GM19240 (cell line): ENCODE results near the gene ARHGAP29.

Experiments
- DNase-seq: peaks from one replicate; pipeline ENCODE4 v3.0.0; 2011; ENCODE audit warnings: low spot score; ENCODE audit not compliant: insufficient read length

ARHGAP29 gene

DNA sequence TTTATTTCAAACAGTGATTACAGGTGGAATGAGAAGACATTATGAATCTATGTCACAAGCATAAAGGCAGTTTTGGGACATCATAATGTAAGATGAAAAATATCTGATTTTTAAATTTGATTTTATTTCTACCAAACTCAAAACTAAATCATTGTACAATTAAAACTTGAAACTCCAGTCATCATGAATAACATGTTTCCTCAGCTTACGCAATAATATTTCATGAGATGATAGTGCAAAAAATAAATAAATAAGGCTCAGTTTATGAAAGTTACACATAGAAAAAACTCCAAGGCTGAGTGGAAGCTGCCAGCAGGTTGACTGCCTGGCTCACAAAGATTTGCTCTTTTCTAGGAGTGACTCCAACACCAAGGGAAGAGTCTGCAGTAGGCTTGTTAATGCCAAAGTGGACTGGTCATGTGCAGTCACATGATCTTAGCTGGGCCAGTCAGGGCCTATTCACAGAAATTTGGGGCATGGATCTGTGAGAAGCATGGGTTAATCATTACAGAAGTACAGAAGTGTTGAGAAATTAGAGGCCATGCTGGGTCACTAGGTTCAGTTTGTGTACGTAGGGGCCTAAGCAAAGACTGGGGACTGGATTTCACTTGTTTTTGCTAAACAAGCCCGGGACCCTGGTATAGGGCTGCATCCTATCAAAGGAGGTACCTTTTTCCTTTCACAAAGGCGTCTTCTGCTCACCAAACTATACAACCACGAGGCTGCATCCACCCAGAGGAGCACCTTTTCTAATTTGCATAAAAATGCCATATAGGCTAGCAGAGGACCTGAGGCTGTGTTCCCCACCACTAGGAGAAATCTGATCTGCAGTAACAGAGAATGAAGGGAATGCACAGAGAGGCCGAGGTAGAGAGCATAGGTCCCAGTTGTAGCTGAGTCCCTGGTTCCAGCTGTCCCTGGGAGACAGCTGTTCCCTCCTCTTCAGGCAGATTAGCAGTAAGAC lies 111.6 kb downstream of the ARHGAP29 start:
- no peak for DNase-seq

DNA sequence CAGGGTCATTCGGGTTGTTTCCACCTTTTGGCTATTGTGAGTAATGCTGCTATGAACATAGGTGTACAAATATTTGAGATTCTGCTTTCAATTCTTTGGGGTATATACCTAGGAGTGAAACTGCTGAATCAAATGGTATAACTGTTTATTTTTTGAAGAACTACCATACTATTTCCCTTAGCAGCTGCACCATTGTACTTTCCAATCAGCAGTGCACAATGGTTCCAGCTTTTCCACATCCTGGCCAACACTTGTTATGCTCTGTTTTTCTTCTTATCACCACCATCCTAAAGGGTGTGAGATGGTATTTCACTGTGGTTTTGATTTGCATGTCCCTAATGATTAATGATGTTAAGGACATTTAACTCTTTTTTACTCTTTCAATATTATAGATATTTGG lies 112.8 kb downstream of the ARHGAP29 start:
- DNase-seq = no peak

- no peak for DNase-seq
Measured at GRCh38 chr1:94122201-94122970, 115.0 kb downstream of the ARHGAP29 start.
